Tibial nerve (tissue), 4 donors: ENCODE measurements around the gene FAM216B. TPM values are rescaled to one million over a fixed set of nuclear protein-coding genes. Genes with fewer than 3 reads are reported as not detected.

ENCODE experiments used
- DNase-seq, 2 donors: peaks; one replicate each; pipeline ENCODE4 v3.0.0-alpha.2; 2019; ENCODE audit warnings: low spot score in 2 of 2
- H3K27ac ChIP-seq, 4 donors: fragments of 200-600 bp; sonication (generic) in 3 of 4; one replicate each; pipeline ENCODE4 v1.5.1; 2017 to 2019; ENCODE audit warnings: mild to moderate bottlenecking in 1 of 4
- H3K27me3 ChIP-seq, 2 donors: fragments of 200-600 bp; sonication (generic) in 1 of 2; one replicate each; pipeline versions ENCODE4 v1.5.1 to v1.6.0; 2017 to 2019
- H3K36me3 ChIP-seq, 3 donors: fragments of 200-600 bp; sonication (generic); one replicate each; pipeline ENCODE4 v1.5.1; 2018 to 2019
- H3K4me1 ChIP-seq, 4 donors: fragments of 200-600 bp; sonication (generic) in 3 of 4; one replicate each; pipeline ENCODE4 v1.5.1; 2017 to 2019
- H3K4me3 ChIP-seq, 4 donors: fragments of 200-600 bp; sonication (generic) in 3 of 4; one replicate each; pipeline ENCODE4 v1.5.1; 2017 to 2019; ENCODE audit warnings: mild to moderate bottlenecking in 1 of 4, moderate library complexity in 1 of 4
- H3K9me3 ChIP-seq, 4 donors: fragments of 200-600 bp; sonication (generic) in 3 of 4; one replicate each; pipeline ENCODE4 v1.5.1; 2017 to 2019
- CTCF ChIP-seq, 5 experiments: fragments of 200-600 bp in 3 of 5; fragments of 450-650 bp in 2 of 5; sonication (generic) in 3 of 5; IDR thresholded peaks; one replicate each; pipeline ENCODE4 v1.5.1; 2016 to 2019; ENCODE audit warnings: antibody characterized with exemption in 5 of 5, mild to moderate bottlenecking in 3 of 5, moderate library complexity in 2 of 5
- EP300 ChIP-seq, 2 donors: sonication (generic); formaldehyde crosslinking; IDR thresholded peaks; one replicate each; pipeline ENCODE4 v1.6.1; 2017; ENCODE audit warnings: antibody characterized with exemption in 2 of 2, mild to moderate bottlenecking in 1 of 2
- POLR2A ChIP-seq, 2 donors: fragments of 450-650 bp; IDR thresholded peaks; one replicate each; pipeline ENCODE4 v1.6.1; 2017; ENCODE audit warnings: antibody characterized with exemption in 2 of 2, mild to moderate bottlenecking in 2 of 2, moderate library complexity in 2 of 2
- WGBS, 2 donors: methylation state at CpG; one replicate each; pipeline ENCODE4 v1.1.5; 2018; 5-methylcytosine and 5-hydroxymethylcytosine counted together
- total RNA-seq, 4 donors: library from RNA; depleted of rRNA; stranded (reverse); fragments of >200 nt; gene quantifications; one replicate each; pipeline ENCODE4 v1.1.0, GENCODE V29; 2016

The FAM216B gene
- total RNA-seq, 4 donors from 2014 or later = not detected

GRCh38 chr13:42777467-42777866 lies 3.9 kb upstream of the FAM216B start:
- no peak for DNase-seq
- Histone ChIP-seq H3K4me3 (no peak overlapping the region), H3K36me3 (no peaks in the 10 kb centered on the region), H3K27me3 (no peaks in the 10 kb centered on the region), H3K4me1 (no peaks in the 10 kb centered on the region), H3K9me3 (peaks cover 0 to 4% (median 2%) of the 10 kb centered on the region in 4 donors), H3K27ac (no peak overlapping the region)
- TF ChIP-seq EP300 (IDR thresholded peaks at IDR 0.05) (no peak), CTCF (IDR thresholded peaks at IDR 0.05) (no peak), POLR2A (IDR thresholded peaks at IDR 0.05) (no peak)
- WGBS, 2 donors = 89 to 94% methylated on average over 5 of the region's 5 CpGs

- H3K4me1 ChIP-seq = no peaks in the 10 kb centered on the region
- H3K27me3 ChIP-seq = no peaks in the 10 kb centered on the region
- H3K9me3 ChIP-seq = no peaks in the 10 kb centered on the region
- WGBS, 2 donors = 57% methylated on average over 1 of the region's 1 CpG
- H3K4me3 ChIP-seq = no peak overlapping the region
- no peak overlapping the region for H3K27ac ChIP-seq
- DNase-seq = no peak
- TF ChIP-seq EP300 (IDR thresholded peaks at IDR 0.05) (no peak), POLR2A (IDR thresholded peaks at IDR 0.05) (no peak), CTCF (IDR thresholded peaks at IDR 0.05) (no peak)
- H3K36me3 ChIP-seq = no peaks in the 10 kb centered on the region
Observed at GRCh38 chr13:42780044-42780443, 1.3 kb upstream of the FAM216B start.

- H3K4me1 ChIP-seq = no peaks in the 10 kb centered on the region
- DNase-seq = no peak
- no peaks in the 10 kb centered on the region for H3K9me3 ChIP-seq
- H3K36me3 ChIP-seq = no peaks in the 10 kb centered on the region
- H3K27me3 ChIP-seq = no peaks in the 10 kb centered on the region
- H3K27ac ChIP-seq = no peak overlapping the region
- 49 to 56% methylated on average over 7 of the region's 7 CpGs for WGBS, 2 donors
- TF ChIP-seq POLR2A (IDR thresholded peaks at IDR 0.05) (no peak), CTCF (IDR thresholded peaks at IDR 0.05) (no peak), EP300 (IDR thresholded peaks at IDR 0.05) (no peak)
- no peak overlapping the region for H3K4me3 ChIP-seq
Observed at GRCh38 chr13:42786715-42787114, 5.3 kb downstream of the FAM216B start.

- TF ChIP-seq POLR2A (IDR thresholded peaks at IDR 0.05) = no peak
- TF ChIP-seq EP300 (IDR thresholded peaks at IDR 0.05) = no peak
- no peak for TF ChIP-seq CTCF (IDR thresholded peaks at IDR 0.05)
- Histone ChIP-seq H3K27ac (no peak overlapping the region), H3K36me3 (no peaks in the 10 kb centered on the region), H3K4me1 (no peaks in the 10 kb centered on the region), H3K27me3 (no peaks in the 10 kb centered on the region), H3K9me3 (no peaks in the 10 kb centered on the region), H3K4me3 (no peak overlapping the region)
- 93 to 97% methylated on average over 4 of the region's 4 CpGs for WGBS, 2 donors
- DNase-seq = no peak
Observed at GRCh38 chr13:42788601-42789000, 7.2 kb downstream of the FAM216B start.

- Histone ChIP-seq H3K4me3 (no peak overlapping the region), H3K27me3 (no peaks in the 10 kb centered on the region), H3K27ac (no peak overlapping the region), H3K4me1 (no peaks in the 10 kb centered on the region), H3K36me3 (no peaks in the 10 kb centered on the region), H3K9me3 (no peaks in the 10 kb centered on the region)
- no peak for DNase-seq
- 85 to 89% methylated on average over 4 of the region's 4 CpGs for WGBS, 2 donors
- no peak for TF ChIP-seq CTCF (IDR thresholded peaks at IDR 0.05)
- no peak for TF ChIP-seq EP300 (IDR thresholded peaks at IDR 0.05)
- no peak for TF ChIP-seq POLR2A (IDR thresholded peaks at IDR 0.05)
Observed at GRCh38 chr13:42792154-42792553, 10.8 kb downstream of the FAM216B start.
